Peyer's patch (tissue), 4 donors: ENCODE measurements around the gene STK32C. TPM values are rescaled to one million over a fixed set of nuclear protein-coding genes. Genes with fewer than 3 reads are reported as not detected.

Experiments
- DNase-seq, 3 donors: peaks; one replicate each; pipeline ENCODE4 v3.0.0-alpha.2; 2017 to 2019
- H3K27ac ChIP-seq, 4 donors: fragments of 200-600 bp; sonication (generic); one replicate each; pipeline ENCODE4 v1.5.1; 2016 to 2019
- H3K27me3 ChIP-seq, 2 donors: fragments of 200-600 bp; sonication (generic); one replicate each; pipeline ENCODE4 v1.5.1; 2019
- H3K36me3 ChIP-seq, 3 donors: fragments of 200-600 bp; sonication (generic); one replicate each; pipeline ENCODE4 v1.5.1; 2016 to 2019
- H3K4me1 ChIP-seq, 4 donors: fragments of 200-600 bp; sonication (generic); one replicate each; pipeline ENCODE4 v1.5.1; 2016 to 2019
- H3K4me3 ChIP-seq, 4 donors: fragments of 200-600 bp; sonication (generic); 1 replicate in 3 of 4; 2 replicates in 1 of 4; pipeline ENCODE4 v1.5.1; 2016 to 2019; ENCODE audit warnings: mild to moderate bottlenecking in 1 of 4
- H3K9me3 ChIP-seq, 4 donors: fragments of 200-600 bp; sonication (generic); one replicate each; pipeline ENCODE4 v1.5.1; 2016 to 2019; ENCODE audit warnings: mild to moderate bottlenecking in 1 of 4
- POLR2A ChIP-seq, 2 donors: fragments of 450-650 bp; IDR thresholded peaks; one replicate each; pipeline ENCODE4 v1.5.1; 2017; ENCODE audit warnings: antibody characterized with exemption in 2 of 2, mild to moderate bottlenecking in 2 of 2, moderate library complexity in 2 of 2
- total RNA-seq, 4 donors: library from RNA; depleted of rRNA; stranded (reverse); fragments of >200 nt; gene quantifications; one replicate each; pipeline ENCODE4 v1.1.0, GENCODE V29; 2016
- TF ChIP-seq, protein P1 (sequence below), 6 experiments: fragments of 450-650 bp in 4 of 6; fragments of 200-600 bp in 2 of 6; sonication (generic) in 1 of 6; IDR thresholded peaks; one replicate each; pipeline ENCODE4 v1.5.1; 2017 to 2019; ENCODE audit warnings: antibody characterized with exemption in 6 of 6, mild to moderate bottlenecking in 3 of 6, moderate library complexity in 1 of 6

Gene STK32C
- total RNA-seq, 4 donors from 2014 or later: 0.35 to 23.9 (median 4.4) TPM

DNA sequence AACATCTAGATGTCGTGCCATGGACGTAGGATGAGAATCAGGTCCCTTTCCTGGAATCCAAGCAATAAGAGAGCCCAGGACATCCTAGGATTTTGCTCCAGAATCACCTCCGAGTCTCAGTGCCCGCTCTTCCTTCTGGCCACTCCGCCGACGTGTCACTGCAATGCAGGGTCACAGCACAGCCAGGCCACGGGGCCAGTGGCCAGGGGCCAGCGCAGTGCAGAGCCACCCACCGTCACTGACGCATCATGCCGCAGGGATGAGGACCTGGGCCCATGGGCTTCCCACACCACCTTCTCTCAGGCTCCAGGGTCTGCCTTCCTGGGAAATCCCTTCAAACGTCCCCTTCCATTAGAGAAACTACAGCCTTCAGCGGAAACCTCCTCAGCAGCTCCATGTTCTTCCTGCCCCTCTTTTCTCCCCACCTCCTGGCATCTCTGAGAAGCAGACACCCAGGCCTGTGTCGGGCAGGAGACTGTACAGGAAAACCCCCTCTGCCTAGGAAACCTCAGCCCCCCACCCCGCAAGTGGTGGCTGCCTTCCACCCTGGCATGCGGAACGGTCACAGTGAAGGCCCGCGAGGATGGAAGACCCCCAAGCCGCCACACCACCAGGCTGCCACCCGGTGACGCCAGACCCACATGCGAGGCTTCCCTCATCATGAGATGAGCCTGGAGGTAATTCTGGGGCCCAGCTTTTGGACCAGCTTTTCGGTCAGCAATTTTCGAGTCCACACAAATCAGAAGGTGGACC, 32.1 kb downstream of the STK32C start:
- DNase-seq: no peak
- no peaks in the 10 kb centered on the region for H3K27me3 ChIP-seq

GRCh38 chr10:132274986-132275385, 32.8 kb downstream of the STK32C start:
- Histone ChIP-seq H3K9me3 (no peaks in the 10 kb centered on the region), H3K4me1 (no peaks in the 10 kb centered on the region), H3K36me3 (no peaks in the 10 kb centered on the region), H3K4me3 (no peak overlapping the region), H3K27me3 (no peaks in the 10 kb centered on the region), H3K27ac (no peak overlapping the region)
- no peak for DNase-seq
- TF ChIP-seq, protein P1, sequence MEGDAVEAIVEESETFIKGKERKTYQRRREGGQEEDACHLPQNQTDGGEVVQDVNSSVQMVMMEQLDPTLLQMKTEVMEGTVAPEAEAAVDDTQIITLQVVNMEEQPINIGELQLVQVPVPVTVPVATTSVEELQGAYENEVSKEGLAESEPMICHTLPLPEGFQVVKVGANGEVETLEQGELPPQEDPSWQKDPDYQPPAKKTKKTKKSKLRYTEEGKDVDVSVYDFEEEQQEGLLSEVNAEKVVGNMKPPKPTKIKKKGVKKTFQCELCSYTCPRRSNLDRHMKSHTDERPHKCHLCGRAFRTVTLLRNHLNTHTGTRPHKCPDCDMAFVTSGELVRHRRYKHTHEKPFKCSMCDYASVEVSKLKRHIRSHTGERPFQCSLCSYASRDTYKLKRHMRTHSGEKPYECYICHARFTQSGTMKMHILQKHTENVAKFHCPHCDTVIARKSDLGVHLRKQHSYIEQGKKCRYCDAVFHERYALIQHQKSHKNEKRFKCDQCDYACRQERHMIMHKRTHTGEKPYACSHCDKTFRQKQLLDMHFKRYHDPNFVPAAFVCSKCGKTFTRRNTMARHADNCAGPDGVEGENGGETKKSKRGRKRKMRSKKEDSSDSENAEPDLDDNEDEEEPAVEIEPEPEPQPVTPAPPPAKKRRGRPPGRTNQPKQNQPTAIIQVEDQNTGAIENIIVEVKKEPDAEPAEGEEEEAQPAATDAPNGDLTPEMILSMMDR (IDR thresholded peaks at IDR 0.05): no peak
- TF ChIP-seq POLR2A (IDR thresholded peaks at IDR 0.05): no peak

More for the DNA sequence above, 32.1 kb downstream of the STK32C start:
- no peak overlapping the region for H3K27ac ChIP-seq
- no peak overlapping the region for H3K4me3 ChIP-seq
- H3K9me3 ChIP-seq: no peaks in the 10 kb centered on the region
- H3K36me3 ChIP-seq: no peaks in the 10 kb centered on the region
- H3K4me1 ChIP-seq: no peaks in the 10 kb centered on the region
- TF ChIP-seq, protein P1 (IDR thresholded peaks at IDR 0.05): no peak
- TF ChIP-seq POLR2A (IDR thresholded peaks at IDR 0.05): no peak

GRCh38 chr10:132274581-132274980, 33.2 kb downstream of the STK32C start:
- Histone ChIP-seq H3K9me3 (no peaks in the 10 kb centered on the region), H3K36me3 (no peaks in the 10 kb centered on the region), H3K27ac (no peak overlapping the region), H3K27me3 (no peaks in the 10 kb centered on the region), H3K4me1 (no peaks in the 10 kb centered on the region), H3K4me3 (no peak overlapping the region)
- DNase-seq: no peak
- no peak for TF ChIP-seq POLR2A (IDR thresholded peaks at IDR 0.05)
- TF ChIP-seq, protein P1 (IDR thresholded peaks at IDR 0.05): no peak

DNA sequence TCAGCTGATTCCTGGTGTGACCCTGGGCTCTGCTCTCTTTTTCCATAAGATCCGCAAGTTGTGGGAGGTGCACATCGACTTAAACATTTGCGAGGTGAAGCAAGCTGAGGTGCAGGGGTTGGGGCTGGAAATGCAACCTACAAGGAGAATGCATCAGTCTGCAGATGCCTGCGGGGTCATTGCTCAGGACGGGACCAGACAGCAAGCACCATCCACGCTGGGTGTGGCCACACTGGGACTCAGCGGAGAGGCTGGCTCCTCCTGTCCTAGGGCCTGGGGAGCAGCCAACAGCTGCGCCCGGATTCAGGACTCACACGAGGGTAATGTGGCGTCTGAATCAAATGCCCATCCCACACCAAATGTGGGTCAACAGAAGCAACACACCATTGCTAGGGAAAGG, 33.8 kb downstream of the STK32C start:
- Histone ChIP-seq H3K9me3 (no peaks in the 10 kb centered on the region), H3K27ac (no peak overlapping the region), H3K27me3 (no peaks in the 10 kb centered on the region), H3K4me1 (no peaks in the 10 kb centered on the region), H3K36me3 (no peaks in the 10 kb centered on the region), H3K4me3 (no peak overlapping the region)
- TF ChIP-seq POLR2A (IDR thresholded peaks at IDR 0.05): no peak
- TF ChIP-seq, protein P1 (IDR thresholded peaks at IDR 0.05): no peak
- DNase-seq: no peak

- Histone ChIP-seq H3K4me1 (no peaks in the 10 kb centered on the region), H3K4me3 (no peak overlapping the region), H3K27me3 (no peaks in the 10 kb centered on the region), H3K36me3 (no peaks in the 10 kb centered on the region), H3K27ac (no peak overlapping the region), H3K9me3 (no peaks in the 10 kb centered on the region)
- no peak for DNase-seq
- no peak for TF ChIP-seq POLR2A (IDR thresholded peaks at IDR 0.05)
Observed at GRCh38 chr10:132273304-132273944, 34.3 kb downstream of the STK32C start.

DNA sequence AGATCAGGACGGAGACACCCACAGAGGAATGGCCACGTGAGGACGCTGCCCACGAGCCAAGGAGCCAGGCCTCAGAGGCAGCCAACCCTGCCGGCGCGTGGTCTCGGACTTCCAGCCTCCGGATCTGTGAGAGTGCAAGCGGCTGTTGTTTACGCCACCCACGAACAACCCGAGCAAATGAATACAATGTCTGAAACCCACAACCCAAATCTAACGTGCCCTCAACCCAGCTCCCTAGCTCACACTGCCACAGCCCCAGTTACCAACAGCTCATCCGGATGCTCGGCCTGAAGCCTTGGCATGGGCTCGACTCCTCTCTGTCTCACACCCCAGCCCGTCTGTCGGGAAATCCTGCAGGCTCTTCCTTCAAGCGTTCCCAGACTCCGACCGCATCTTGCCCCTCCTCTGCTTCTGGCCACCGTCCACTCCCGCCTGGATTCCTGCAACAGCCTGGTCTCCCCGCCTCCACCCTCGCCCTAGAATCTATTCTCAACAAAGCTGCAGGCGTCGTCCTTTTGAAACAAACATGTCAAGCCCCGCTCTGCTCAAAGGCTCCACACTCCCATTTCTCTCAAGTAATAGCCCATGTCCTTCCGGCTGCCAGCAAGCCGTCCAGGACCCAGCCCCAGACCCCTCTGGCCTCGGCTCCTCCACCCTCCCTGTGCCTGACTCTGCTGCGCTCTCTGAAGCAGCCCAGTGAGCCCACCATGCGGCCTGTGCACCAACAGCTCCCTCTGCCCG, 35.3 kb downstream of the STK32C start:
- no peaks in the 10 kb centered on the region for H3K4me1 ChIP-seq
- TF ChIP-seq, protein P1 (IDR thresholded peaks at IDR 0.05): no peak
- no peak for TF ChIP-seq POLR2A (IDR thresholded peaks at IDR 0.05)
- H3K27ac ChIP-seq: peak overlapping the region in 1 of 4 donors; percentile 26
- no peak overlapping the region for H3K4me3 ChIP-seq
- no peaks in the 10 kb centered on the region for H3K9me3 ChIP-seq
- H3K36me3 ChIP-seq: no peaks in the 10 kb centered on the region
- no peak for DNase-seq
- no peaks in the 10 kb centered on the region for H3K27me3 ChIP-seq
